NB4 (cell line): ENCODE measurements around the gene CISD1.

Source experiments
- CTCF ChIP-seq: IDR thresholded peaks from one replicate; pipeline ENCODE4 v1.5.1; 2012; ENCODE audit warnings: low read depth, low read length
- MAX ChIP-seq: IDR thresholded peaks from 2 replicates; pipeline ENCODE4 v1.6.1; 2011; ENCODE audit warnings: low read depth, low read length

GRCh38 chr10:58300676-58301075 lies 31.7 kb downstream of the CISD1 start:
- no peak for TF ChIP-seq CTCF
- no peak for TF ChIP-seq MAX
